MG63 (cell line): ENCODE data around the gene CLEC12A. TPM values are rescaled to one million over a fixed set of nuclear protein-coding genes. Genes with fewer than 3 reads are reported as not detected.
"Not testable (repeated sequence)": the region's sequence is repeated elsewhere in the genome, so short reads cannot be mapped to it uniquely, and the experiment has no call there.

Experiments
- DNase-seq: peaks from one replicate; pipeline ENCODE4 v3.0.0-alpha.2; 2020
- H3K27me3 ChIP-seq: fragments of 250-450 bp; sonication (Bioruptor Pico); 2 replicates; pipeline ENCODE4 v1.5.1; 2020; ENCODE audit warnings: mild to moderate bottlenecking, moderate library complexity
- H3K36me3 ChIP-seq: fragments of 250-450 bp; sonication (Bioruptor Pico); 2 replicates; pipeline ENCODE4 v1.5.1; 2020; ENCODE audit warnings: mild to moderate bottlenecking, moderate library complexity
- H3K4me3 ChIP-seq: fragments of 250-450 bp; sonication (Bioruptor Pico); 2 replicates; pipeline ENCODE4 v1.5.1; 2020; ENCODE audit warnings: mild to moderate bottlenecking, moderate library complexity
- H3K9me3 ChIP-seq: fragments of 250-450 bp; sonication (Bioruptor Pico); 2 replicates; pipeline ENCODE4 v1.5.1; 2020; ENCODE audit warnings: mild to moderate bottlenecking, moderate library complexity
- total RNA-seq: library from RNA; depleted of rRNA; stranded (reverse); fragments of >200 nt; shearing (Covaris generic); gene quantifications from 2 replicates; pipeline ENCODE4 v1.2.3, GENCODE V29; 2014; ENCODE audit warnings: low replicate concordance

Gene CLEC12A
- total RNA-seq, 1 experiment from 2014 or later = not detected

DNA sequence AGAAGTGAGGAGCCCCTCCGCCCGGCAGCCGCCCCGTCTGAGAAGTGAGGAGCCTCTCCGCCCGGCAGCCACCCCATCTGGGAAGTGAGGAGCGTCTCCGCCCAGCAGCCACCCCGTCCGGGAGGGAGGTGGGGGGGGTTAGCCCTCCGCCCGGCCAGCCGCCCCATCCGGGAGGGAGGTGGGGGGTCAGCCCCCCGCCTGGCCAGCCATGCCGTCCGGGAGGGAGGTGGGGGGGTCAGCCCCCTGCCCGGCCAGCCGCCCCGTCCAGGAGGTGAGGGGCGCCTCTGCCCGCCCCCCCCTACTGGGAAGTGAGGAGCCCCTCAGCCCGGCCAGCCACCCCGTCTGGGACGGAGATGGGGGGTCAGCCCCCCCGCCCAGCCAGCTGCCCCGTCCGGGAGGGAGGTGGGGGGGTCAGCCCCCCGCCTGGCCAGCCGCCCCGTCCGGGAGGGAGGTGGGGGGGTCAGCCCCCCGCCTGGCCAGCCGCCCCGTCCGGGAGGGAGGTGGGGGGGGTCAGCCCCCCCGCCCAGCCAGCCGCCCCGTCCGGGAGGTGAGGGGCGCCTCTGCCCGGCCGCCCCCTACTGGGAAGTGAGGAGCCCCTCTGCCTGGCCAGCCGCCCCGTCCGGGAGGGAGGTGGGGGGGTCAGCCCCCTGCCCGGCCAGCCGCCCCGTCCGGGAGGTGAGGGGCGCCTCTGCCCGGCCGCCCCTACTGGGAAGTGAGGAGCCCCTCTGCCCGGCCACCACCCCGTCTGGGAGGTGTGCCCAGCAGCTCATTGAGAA is 18.1 kb upstream of the CLEC12A start:
- H3K9me3 ChIP-seq, DNase-seq, H3K4me3 ChIP-seq, H3K27me3 ChIP-seq, H3K36me3 ChIP-seq: not testable (repeated sequence)

GRCh38 chr12:9957834-9958233 is 13.4 kb upstream of the CLEC12A start:
- H3K9me3 ChIP-seq = no peaks in the 10 kb centered on the region
- H3K27me3 ChIP-seq = no peaks in the 10 kb centered on the region
- H3K4me3 ChIP-seq = no peak overlapping the region
- no peak for DNase-seq
- no peaks in the 10 kb centered on the region for H3K36me3 ChIP-seq

GRCh38 chr12:9960590-9960989 is 10.6 kb upstream of the CLEC12A start:
- no peak for DNase-seq
- H3K36me3 ChIP-seq = no peaks in the 10 kb centered on the region
- H3K4me3 ChIP-seq = no peak overlapping the region
- H3K9me3 ChIP-seq = no peaks in the 10 kb centered on the region
- no peaks in the 10 kb centered on the region for H3K27me3 ChIP-seq

GRCh38 chr12:9961106-9961505 is 10.1 kb upstream of the CLEC12A start:
- Histone ChIP-seq H3K27me3 (no peaks in the 10 kb centered on the region), H3K9me3 (no peaks in the 10 kb centered on the region), H3K4me3 (no peak overlapping the region), H3K36me3 (no peaks in the 10 kb centered on the region)
- DNase-seq = no peak

GRCh38 chr12:9961901-9962300 is 9.3 kb upstream of the CLEC12A start:
- H3K27me3 ChIP-seq = no peaks in the 10 kb centered on the region
- no peak for DNase-seq
- H3K36me3 ChIP-seq = no peaks in the 10 kb centered on the region
- no peaks in the 10 kb centered on the region for H3K9me3 ChIP-seq
- H3K4me3 ChIP-seq = no peak overlapping the region

DNA sequence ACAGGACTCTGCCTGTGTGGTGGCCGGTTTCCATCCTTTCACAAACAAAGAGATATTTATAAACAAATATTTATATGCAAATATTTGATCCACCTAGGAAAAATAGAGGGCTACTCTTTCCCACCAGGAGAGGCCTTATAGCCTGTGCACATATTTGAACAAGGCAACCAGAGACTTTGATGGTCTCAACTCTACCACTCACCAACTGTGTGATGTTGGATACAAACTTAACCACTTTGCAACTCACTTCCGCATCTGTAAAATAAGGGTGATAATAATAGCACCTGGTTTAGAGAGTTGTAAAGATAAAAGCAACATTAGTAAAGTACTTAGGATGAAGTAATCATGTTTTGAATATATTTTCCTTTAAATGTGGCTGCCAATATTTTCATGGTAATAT is 1.5 kb upstream of the CLEC12A start:
- no peak overlapping the region for H3K4me3 ChIP-seq
- no peaks in the 10 kb centered on the region for H3K27me3 ChIP-seq
- H3K9me3 ChIP-seq = no peaks in the 10 kb centered on the region
- no peak for DNase-seq
- H3K36me3 ChIP-seq = no peaks in the 10 kb centered on the region

- H3K4me3 ChIP-seq = no peak overlapping the region
- no peaks in the 10 kb centered on the region for H3K27me3 ChIP-seq
- H3K36me3 ChIP-seq = no peaks in the 10 kb centered on the region
- no peak for DNase-seq
- no peaks in the 10 kb centered on the region for H3K9me3 ChIP-seq
Observed at GRCh38 chr12:9973949-9974348, 2.7 kb downstream of the CLEC12A start.

- H3K9me3 ChIP-seq, DNase-seq, H3K4me3 ChIP-seq, H3K27me3 ChIP-seq, H3K36me3 ChIP-seq: not testable (repeated sequence)
Observed at GRCh38 chr12:9974731-9975130, 3.5 kb downstream of the CLEC12A start.

- H3K27me3 ChIP-seq = no peaks in the 10 kb centered on the region
- no peak for DNase-seq
- H3K36me3 ChIP-seq = no peaks in the 10 kb centered on the region
- no peak overlapping the region for H3K4me3 ChIP-seq
- H3K9me3 ChIP-seq = no peaks in the 10 kb centered on the region
Observed at GRCh38 chr12:9975614-9976013, 4.4 kb downstream of the CLEC12A start.

DNA sequence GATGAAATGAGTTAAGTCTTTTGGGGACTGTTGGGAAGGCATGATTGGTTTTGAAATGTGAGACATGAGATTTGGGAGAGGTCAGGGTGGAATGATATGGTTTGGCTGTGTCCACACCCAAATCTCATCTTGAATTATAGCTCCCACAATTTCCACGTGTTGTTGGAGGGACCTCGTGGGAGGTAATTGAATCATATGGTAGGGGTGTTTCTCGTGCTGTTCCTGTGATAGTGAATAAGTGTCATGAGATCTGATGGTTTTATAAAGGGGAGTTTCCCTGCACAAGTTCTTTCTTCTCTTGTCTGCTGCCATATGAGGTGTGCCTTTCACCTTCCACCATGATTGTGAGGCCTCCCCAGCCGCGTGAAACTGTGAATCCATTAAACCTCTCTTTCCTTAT is 5.4 kb downstream of the CLEC12A start:
- not testable (repeated sequence) for H3K9me3 ChIP-seq, H3K36me3 ChIP-seq, H3K27me3 ChIP-seq, DNase-seq, H3K4me3 ChIP-seq

GRCh38 chr12:9977916-9978315 is 6.7 kb downstream of the CLEC12A start:
- no peak overlapping the region for H3K4me3 ChIP-seq
- H3K9me3 ChIP-seq = no peaks in the 10 kb centered on the region
- H3K36me3 ChIP-seq = no peaks in the 10 kb centered on the region
- H3K27me3 ChIP-seq = no peaks in the 10 kb centered on the region; the same call in 1 of the 2 replicates
- DNase-seq = no peak

GRCh38 chr12:9980126-9980525 is 8.9 kb downstream of the CLEC12A start:
- Histone ChIP-seq H3K9me3 (no peaks in the 10 kb centered on the region), H3K27me3 (no peaks in the 10 kb centered on the region; the same call in 1 of the 2 replicates), H3K36me3 (no peaks in the 10 kb centered on the region), H3K4me3 (no peak overlapping the region)
- DNase-seq = no peak

- H3K4me3 ChIP-seq = no peak overlapping the region
- no peak for DNase-seq
- no peaks in the 10 kb centered on the region for H3K36me3 ChIP-seq
- H3K9me3 ChIP-seq = no peaks in the 10 kb centered on the region
- H3K27me3 ChIP-seq = peaks cover 6% of the 10 kb centered on the region; the same call in 1 of the 2 replicates
Observed at GRCh38 chr12:9991876-9992275, 20.7 kb downstream of the CLEC12A start.

GRCh38 chr12:9992296-9992695 is 21.1 kb downstream of the CLEC12A start:
- H3K27me3 ChIP-seq = peaks cover 6% of the 10 kb centered on the region; the same call in 1 of the 2 replicates
- DNase-seq = no peak
- H3K9me3 ChIP-seq = no peaks in the 10 kb centered on the region
- H3K36me3 ChIP-seq = no peaks in the 10 kb centered on the region
- H3K4me3 ChIP-seq = no peak overlapping the region

DNA sequence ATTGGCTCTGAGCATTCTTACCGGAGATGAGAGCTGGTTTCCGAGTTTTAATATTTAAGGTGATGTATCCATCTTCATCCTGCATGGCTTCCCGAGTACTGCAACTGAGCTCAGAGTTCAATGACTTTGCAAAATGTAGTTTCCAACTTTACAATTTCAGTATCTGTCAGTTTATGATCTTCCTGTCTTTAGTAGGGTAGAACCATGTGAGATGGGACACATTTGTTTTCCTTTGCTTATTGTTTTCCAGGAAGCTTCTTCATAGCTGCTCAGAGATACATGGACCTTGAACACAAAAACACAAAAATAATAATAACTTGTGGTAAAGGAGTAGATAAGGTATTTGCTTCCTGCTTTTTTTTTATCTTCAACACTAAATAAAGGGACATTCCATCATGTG is 27.8 kb downstream of the CLEC12A start, which contains the start of gene CLEC1B:
Gene CLEC1B (minus strand): TSS at position 106 of the 400 bp plus-strand sequence. CDS start 21 bp downstream, at position 85.
- Histone ChIP-seq H3K9me3 (no peaks in the 10 kb centered on the region), H3K36me3 (no peaks in the 10 kb centered on the region), H3K27me3 (peaks cover 6% of the 10 kb centered on the region; the same call in 1 of the 2 replicates), H3K4me3 (no peak within 1 kb of the TSS)
- no peak for DNase-seq

DNA sequence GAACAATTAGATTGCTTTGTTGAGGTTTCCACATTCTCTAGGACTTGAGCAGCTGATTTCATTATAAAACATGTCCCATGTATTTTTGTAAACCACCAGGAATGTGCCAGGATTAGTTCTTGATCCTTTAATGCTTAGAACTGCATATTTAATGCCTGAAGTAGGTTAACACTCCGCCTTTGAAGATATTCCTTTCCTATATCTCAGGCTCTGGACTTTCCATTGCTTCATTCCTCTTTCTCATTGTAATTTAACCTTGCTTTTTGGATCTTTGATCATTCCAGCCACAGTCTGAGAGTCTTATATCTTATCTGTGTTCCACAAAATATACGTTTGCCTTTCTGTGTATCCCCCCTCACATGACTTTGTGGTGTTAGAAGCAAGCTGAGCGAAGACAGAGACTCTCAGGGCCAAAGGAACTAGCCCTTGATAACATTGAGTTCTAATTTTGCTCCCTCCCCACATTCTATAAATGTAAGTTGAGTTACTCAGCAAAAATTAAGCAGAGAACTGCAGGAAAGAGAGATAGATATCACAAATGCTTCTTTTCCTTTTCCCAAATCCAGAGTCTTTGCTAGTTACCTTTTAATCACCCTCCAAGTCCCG is 30.1 kb downstream of the CLEC12A start:
- Histone ChIP-seq H3K27me3 (0 out of 2 replicates have a peak, but pooled peaks cover 2% of the 10 kb centered on the region), H3K36me3 (no peaks in the 10 kb centered on the region), H3K4me3 (no peak overlapping the region), H3K9me3 (no peaks in the 10 kb centered on the region)
- DNase-seq = no peak

DNA sequence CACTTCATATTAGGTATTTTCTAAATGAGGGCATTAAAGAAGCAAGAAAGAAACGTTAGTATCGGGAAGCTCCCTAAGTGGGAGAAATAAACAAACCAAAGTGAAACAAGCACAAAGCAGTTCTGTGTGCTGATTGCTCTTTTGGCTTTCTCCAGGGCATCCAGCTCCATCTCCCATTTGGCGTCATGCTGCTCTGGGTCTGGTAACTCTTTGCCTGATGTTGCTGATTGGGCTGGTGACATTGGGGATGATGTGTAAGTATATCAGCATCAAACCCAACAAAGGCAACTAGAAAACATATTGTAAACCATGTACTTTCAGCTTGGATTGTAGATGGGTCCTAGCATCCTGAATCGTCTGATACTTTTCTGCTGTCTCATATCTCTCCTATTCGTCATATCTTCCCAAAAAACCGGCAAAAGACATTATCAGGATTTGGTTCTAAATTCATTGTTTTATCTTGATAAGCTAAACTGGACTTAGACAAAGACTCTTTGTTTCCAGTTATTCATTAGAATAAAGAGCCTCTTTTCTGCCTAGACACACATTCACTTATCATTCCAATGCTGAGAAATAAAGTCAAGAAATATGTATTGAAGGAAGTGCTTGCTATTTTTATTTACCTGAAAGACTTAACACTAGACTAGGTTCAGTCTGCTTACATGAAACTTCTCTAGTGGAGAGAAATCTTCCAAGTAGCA is 41.6 kb downstream of the CLEC12A start:
- DNase-seq = no peak
- Histone ChIP-seq H3K4me3 (no peak overlapping the region), H3K36me3 (no peaks in the 10 kb centered on the region), H3K27me3 (no peaks in the 10 kb centered on the region), H3K9me3 (no peaks in the 10 kb centered on the region)
